GM19023 (cell line): ENCODE data around the gene AXL.

Source experiments
- ATAC-seq: cut with Tn5 transposase; IDR thresholded peaks from one replicate; pipeline ENCODE4 v1.9.1; 2021; ENCODE audit warnings: mild to moderate bottlenecking, moderate library complexity; ENCODE audit not compliant: unreplicated experiment

AXL gene

DNA sequence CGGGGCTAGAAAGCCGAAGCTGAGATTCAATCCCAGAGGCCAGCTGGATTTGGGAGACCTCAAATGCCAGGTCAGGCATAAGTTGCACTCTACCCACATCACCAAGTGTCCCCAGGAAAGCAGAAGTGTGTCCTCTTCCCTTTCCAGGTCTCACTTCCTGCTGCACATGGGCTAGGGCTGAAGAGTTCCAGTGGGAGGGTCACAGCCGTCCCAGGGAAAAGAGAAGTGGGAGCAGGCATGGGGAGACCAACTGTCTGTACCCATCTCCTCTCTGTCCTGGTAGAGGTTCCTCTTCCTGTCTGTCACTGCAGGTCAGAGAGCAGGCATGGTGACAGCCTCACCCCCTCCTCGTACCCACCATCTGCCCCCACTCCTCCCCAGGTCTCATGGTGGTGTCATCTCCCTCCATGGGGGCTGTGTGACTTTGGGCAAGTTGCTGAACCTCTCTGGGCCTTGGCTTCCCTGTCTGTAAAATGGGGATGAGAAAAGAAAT lies 14.8 kb downstream of the AXL start:
- ATAC-seq: no peak

DNA sequence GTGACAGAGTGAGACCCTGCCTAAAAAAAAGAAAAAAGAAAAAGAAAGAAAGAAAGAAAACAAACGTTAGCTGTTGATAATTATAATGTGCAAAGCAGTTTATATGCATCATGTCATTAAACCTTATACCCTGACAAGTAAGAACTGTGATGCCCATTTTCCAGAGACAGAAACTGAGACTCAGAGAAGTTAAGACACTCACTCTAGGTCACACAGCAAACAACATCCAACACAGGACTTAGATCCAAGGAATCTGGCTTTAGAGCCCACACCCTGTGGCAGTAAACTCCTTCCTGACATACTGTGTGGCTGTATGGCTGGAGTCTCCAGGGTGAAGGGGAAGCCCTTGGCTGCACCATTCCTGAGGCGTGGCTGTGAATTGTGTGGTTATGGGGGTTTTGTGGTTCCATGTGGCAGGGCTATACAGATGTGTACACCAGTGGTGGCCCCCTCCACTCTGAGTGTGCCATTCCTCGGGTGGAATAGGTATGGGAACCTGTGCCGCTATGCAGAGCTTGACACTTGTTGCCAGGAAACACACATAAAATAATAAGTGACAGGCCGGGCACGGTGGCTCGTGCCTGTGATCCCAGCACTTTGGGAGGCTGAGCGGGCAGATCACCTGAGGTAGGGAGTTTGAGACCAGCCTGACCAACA lies 15.6 kb downstream of the AXL start:
- ATAC-seq: no peak

DNA sequence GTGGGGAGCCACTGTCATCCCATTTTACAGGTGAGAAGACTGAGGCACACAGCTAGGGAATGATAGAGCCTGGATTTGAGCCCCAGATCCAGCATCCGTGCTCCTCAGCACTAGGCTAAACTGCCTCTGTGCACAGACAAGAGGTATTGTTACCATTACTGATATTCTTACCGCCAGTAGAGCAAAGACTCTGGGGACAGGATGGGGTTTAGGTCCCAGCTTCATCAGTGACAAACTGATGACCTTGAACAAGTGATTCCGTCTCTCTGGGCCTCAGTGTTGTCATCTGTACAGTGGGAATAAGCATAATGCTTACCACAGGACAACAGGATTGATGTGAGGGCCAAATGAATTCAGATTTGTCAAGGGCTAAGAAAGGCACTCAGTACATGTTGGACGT lies 16.5 kb downstream of the AXL start:
- ATAC-seq: no peak

DNA sequence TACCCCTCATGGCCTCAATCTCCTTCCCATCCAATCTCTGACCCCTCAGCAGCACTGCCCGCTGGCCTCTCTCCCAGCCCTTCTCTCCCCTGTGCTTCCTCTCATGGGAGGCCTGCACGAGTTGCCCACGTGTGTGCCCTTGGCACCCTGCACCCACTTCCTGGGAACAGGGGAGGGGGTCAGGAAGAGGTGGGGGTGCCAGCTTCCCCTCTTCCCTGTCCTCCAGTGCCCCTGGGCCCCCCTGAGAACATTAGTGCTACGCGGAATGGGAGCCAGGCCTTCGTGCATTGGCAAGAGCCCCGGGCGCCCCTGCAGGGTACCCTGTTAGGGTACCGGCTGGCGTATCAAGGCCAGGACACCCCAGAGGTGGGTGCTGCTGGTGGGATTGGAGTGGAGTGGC lies 19.2 kb downstream of the AXL start:
- no peak for ATAC-seq

DNA sequence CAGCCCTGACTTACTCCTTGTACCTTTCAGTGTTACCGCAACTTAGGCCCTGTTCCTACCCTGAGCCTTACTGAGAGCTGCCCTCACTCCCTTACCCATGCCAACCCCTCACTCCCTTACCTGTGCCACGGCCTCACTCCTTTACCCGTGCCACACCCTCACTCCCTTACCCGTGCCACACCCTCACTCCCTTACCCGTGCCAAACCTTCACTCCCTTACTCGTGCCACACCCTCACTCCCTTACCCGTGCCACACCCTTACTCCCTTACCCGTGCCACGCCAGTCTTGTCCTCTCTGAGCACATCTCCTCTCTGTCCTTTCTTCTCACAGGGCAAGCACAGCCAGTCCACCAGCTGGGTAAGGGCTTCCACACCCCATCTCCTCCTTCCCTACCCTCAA lies 20.3 kb downstream of the AXL start:
- ATAC-seq: no peak

DNA sequence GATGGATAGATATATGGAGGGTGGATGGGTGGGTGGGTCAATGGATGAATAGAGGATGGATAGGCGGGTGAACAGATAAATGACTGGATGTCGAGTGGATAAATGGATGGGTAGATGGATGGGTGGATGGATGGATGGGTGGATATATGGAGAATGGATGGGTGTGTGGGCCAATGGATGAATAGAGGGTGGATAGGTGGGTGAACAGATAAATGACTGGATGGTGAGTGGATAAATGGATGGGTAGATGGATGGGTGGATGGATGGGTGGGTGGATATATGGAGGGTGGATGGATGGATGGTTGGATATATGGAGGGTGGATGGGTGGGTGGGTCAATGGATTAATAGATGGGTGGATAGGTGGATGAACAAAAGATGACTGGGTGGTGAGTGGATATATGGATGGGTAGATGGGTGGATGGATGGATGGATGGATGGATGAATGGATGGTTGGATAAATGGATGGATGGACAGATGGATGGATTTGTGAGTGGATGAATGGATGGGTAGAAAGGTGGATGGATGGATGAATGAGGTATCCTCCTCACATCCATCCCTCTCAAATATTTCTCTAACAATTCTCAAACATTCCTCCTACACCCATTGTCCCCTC lies 21.0 kb downstream of the AXL start:
- no peak for ATAC-seq

DNA sequence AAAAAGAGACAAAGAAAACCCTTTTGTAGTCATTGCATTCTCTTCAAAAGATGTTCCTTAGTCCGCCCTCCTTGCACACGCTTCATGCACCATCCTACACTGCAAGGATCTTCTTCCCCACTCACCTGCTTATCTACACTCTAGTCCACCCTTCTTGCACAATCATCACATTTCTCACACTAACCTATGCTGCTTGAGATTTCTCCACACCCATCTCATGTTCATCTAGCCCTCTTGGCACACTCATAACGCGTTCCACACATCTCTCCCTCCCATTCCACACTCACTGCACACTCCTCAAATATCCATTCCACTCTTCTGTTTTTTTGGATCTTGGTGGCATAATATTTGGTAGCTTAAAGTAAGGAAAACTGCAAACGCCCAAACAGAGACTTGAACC lies 22.8 kb downstream of the AXL start:
- no peak for ATAC-seq

DNA sequence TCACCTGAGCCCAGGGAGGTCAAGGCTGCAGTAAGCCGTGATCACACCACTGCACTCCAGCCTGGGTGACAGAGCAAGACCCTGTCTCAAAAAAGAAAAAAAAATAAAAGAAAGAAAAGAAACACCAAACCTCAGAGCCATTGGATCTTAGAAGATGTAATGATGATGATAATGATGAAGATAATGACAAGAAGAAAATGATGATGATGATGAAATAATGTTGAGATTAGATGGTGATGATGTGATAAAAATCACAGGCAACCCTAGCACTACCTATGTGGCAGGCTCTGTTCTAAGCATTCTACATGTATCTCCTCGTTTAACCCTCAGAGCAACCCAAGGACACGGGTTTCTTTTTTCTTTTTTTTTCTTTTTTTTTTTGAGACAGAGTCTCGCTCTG lies 25.1 kb downstream of the AXL start:
- no peak for ATAC-seq

DNA sequence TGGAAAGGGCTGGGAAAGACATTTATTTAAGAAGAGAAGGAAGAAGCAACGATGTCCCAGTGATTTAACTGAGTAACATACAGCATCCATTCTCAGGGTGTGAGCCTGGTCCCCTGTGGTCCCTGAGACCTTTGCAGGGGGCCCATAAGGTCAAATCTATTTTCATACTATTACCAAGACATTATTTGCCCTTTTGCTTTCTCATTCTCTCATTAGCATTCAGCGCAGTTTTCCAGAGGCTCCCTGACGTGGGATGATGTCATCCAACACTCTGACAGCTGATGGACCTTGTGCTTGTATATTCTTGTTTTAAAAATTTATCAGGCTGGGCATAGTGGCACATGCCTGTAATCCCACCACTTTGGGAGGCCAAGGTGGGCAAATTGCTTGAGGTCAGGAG lies 26.8 kb downstream of the AXL start:
- ATAC-seq: no peak

DNA sequence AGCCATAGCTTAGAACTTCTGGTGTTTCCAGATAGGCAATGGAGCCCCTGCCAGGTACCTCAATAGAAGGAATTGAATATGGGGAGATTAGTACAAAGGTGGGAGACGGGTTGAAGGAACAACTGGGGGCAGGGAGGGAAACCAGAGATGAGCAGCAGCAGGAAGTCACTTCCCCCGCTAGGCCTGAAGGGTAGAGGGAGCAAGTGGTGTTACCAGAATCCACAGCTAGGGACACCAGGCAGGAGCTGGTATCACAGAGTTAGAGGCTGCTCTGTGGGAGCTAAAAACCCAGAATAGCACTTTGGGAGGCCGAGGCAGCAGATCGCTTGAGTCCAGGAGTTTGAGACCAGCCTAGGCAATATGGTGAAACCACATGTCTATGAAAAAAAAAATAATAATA lies 29.9 kb downstream of the AXL start:
- ATAC-seq: no peak

DNA sequence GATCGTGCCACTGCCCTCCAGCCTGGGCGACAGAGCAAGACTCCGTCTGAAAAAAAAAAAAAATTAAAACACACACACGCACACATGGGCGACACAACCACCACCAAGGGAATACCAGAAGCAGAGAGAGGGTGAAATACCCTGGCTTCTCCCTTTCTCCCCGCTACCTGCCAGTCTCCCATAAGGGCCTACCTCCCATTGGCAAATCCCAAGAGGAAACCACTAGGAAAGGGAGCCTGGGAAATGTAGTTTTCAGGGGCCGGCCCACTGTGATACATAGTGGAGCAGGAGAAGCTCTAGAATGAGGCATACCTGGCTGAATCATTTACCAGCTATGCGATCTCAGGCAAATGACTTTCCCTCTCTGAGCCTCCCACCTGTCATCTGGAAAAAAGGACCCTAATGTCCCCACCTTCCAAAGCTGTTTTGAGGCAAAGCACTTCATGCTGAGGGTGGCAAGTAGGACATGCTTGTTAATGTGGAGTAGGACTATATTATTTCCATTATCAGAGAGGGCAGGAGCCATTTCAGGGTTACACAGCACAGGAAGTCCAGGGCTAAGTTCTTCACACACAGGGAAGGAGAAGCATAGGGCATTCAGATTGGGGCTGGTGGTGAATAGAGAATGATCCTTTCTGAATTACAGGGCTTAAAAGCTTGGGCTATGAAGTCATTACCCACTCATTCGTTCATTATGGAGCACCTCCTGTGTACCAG lies 30.8 kb downstream of the AXL start:
- ATAC-seq: no peak

DNA sequence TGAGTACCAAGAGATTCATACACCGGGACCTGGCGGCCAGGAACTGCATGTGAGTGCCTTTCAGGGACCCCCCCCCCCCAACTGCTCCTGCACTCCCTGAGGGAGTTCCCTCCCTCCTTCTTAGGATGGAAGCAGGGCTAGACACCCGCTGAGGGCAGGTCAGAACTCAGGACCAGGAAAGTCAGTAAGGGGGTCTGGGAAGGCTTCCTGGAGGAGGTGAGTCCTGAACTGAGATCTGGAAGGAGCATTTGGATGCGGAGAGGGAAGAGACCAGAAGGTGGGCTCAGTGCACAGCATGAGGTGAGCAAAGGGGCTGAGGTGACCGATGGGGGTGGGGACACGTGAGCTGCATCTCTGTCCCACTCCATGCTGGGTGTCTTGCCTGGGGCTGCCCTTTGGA lies 34.6 kb downstream of the AXL start:
- ATAC-seq: no peak

DNA sequence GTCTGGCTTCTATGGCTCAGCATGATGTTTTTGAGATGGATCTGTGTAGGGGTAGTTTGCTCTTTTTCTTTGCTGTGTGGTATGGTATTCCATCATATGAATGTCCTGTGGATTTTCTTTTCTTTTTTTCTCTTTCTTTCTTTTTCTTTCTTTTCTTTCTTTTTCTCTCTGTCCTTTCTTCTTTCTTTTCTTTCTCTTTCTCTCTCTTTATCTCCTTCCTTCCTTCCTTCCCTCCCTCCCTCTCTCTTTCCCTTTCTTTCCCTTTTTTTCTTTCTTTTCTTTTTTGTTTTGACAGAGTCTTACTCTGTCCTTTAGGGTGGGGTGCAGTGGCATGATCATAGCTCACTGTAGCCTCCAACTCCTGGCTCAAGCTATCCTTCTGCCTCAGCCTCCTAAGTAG lies 36.1 kb downstream of the AXL start:
- no peak for ATAC-seq

DNA sequence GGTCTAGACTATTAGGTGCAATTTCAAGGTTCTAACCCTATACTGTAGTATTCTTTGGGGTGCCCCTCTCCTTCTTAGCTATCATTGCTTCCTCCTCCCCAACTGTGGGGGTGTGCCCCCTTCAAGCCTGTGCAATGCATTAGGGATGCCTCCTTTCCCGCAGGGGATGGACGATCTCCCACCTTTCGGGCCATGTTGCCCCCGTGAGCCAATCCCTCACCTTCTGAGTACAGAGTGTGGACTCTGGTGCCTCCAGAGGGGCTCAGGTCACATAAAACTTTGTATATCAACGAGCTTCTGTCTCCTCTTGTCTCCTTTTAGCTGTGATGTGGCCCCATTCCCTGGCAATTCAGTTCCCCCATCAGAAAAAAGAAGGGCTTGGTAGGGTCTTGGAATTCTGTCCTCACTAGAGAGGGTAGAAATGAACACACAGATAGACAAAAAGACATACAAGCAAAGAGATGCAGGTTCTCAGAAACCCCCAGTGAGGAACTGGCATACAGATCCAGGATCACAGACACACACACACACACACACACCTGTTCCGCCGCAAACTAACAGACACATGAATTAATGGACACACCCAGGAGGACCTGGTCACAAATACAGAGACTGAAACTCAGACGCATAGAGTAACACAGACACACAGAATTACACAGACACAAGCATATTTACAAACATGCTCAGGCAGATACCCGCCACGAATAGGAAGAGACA lies 42.6 kb downstream of the AXL start:
- ATAC-seq: no peak

DNA sequence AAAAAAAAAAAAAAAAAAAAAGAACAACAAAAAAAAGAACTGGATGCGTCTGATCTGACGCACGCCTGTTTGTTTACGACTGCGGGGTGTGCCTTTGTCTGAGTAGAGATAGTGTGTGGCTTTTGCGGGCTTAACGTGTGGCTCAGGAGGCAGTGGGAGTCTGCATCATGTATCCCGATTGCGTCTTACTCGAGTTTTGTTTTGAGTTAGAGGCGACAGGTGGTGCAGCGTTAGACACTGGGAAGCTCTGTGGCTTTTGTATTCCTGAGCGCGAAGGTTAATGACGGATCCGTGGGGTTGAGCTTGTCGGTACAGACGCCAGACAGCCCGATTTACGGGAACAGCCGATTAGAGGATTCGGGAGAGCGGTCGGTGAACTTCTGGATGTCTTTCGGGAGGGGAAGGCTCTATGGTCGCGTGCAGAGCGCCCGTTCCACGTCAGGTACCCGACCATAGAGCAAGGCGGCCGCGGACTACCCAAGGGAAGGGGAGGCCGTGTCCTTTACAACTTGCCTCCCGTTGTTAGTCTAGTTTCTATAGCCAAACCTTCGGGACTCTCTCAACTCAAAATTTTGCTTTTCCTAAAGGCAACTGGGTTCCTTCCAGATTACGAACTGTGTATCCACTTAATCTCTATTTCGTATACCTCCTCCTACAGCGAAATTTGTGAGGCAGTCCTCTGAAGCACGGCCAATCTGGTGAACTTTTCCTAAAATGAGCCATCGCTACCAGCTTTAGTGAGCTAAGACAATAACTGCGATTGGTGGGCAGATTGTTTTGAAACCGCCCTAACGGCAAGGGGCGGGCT lies 44.2 kb downstream of the AXL start:
- ATAC-seq: peak; percentile 5

DNA sequence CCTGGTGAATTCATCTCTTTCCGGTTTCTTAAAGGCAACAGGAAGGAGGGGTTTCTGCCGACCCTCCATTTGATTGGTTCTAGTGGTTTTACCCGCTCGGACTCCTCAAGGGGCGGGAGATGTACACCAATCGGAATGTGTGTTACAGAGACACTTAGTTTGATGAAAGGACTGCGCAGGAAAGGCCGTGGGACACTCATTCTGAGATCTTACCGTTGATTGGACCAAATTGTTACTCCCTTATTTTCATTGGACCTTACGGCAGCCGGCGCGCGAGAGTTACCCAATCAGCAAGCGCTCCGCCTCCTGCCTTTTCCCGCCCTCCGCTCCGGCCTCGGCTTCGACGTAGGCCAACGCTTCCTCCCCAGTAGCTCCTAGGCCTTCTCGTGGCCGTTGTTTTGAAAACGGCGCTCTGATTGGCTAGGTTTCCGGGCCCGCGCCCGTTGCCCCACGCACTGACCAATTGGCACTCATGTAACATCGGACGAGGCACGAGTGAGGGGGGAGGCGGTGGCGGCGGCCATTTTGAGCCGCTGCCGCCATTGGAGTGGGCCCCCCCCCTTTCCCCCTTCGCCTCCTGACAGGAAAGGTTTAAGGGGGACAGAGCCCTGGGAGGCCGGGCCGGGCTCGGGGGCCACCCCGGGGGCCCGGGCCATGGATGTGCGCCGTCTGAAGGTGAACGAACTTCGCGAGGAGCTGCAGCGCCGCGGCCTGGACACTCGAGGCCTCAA lies 45.0 kb downstream of the AXL start, which contains the start of gene HNRNPUL1:
HNRNPUL1 (plus strand) TSS at position 523 of the 731 bp plus-strand sequence; CDS start at position 655, 132 bp downstream.
- ATAC-seq: peak; percentile 75

DNA sequence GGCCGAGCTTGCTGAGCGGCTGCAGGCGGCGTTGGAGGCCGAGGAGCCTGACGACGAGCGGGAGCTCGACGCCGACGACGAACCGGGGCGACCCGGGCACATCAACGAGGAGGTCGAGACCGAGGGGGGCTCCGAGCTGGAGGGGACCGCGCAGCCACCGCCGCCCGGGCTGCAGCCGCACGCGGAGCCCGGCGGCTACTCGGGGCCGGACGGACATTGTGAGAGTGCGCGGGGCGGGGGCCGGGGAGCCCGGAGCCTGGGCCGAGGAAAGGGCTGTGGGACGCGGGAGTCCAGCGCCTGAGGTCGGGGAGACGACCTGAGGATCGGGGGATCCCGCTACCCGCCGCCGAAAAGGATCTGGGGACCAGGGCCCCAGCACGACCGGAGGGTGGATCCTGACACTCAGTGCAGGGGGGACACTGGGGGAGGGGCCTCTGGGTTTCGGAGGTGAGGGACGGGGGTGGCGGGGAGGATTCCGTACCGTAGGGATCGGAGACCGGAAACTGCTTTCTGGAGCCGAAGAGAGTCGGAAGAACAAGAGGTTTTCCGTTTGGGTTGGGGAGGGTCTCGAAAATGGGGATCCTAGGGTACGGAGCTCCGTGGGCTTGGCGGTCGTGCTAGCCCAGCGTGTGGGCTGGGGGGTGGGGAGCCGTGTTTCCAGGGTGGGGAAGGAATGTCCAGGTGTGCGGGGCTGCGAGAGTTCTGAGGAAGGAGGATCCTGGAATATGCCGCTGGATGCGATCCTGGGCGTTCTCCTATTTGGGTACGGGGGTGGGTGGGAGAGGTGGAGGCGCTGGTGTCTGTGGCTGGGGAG lies 45.8 kb downstream of the AXL start:
- ATAC-seq: no peak

DNA sequence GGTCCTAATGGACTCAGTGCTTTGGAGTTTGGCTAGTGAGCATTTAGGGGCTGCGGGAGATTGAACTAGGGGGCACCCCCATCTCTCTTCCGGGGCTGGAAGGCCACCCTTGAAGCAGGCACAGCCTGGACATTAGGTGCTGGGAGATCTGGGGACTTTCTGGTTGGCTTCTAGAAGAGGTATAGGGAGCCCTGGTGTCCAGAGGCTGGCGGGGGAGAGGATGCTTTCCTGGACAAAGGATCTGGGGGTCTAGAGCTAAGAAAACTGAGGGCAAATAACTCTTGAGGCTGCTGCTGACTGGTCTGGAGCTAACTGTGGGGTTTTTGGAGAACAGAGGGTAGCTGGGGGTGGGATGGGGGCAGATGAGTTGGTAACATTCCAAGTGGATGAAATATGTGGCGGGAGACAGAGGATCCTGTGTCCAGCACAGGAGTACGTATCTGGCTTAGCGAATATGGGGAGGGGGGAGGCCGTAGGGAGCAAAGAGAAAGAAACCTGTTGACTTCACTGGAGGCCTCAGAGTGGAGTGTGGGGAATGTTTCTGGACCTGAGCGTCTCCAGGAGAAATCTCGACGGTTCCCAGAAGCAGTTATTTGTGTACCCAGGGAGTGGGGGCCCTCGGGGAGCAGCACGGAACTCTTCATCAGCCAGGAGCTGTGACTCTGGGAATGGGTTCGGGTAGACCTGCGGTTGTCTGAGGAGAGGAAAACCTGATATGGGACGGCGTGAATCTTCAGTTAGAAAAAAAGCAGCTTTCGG lies 46.6 kb downstream of the AXL start:
- ATAC-seq: no peak
